ENCODE data around the gene POU2AF2. TPM values are rescaled to one million over a fixed set of nuclear protein-coding genes. Genes with fewer than 3 reads are reported as not detected.
"Not testable (repeated sequence)": the region's sequence is repeated elsewhere in the genome, so short reads cannot be mapped to it uniquely, and the experiment has no call there.

POU2AF2 gene
- total RNA-seq, 1 donor = not detected

GRCh38 chr11:111230122-111230465 is 15.4 kb upstream of the POU2AF2 start:
- peaks cover 13% of the 10 kb centered on the region for H3K4me1 ChIP-seq (ENCODE audit: insufficient read depth, low read length)
- no peaks in the 10 kb centered on the region for H3K9me3 ChIP-seq (ENCODE audit: low read depth, low read length)
- H3K4me3 ChIP-seq (ENCODE audit: low read length) = no peak overlapping the region
- H3K27me3 ChIP-seq (ENCODE audit: insufficient read depth, low read length) = peaks cover 2% of the 10 kb centered on the region

DNA sequence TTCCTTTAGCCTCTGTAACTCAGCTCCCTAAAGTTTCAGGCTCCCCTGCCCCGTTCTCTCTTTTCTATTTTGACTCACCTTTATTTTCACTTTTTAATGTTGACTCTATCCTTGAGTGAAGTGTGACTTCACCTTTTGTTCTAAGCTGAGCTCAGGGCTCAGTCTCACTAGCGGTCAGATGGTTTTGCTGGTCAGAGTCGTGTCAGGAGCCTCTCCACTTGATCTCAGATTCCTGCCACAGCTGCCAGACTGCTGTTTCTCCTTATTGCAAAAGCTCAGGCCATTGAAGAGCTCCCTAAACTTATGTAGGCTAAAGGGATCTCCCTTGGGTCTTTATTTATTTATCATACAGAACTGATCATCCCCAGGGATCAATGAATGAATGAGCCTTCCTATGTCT is 13.7 kb upstream of the POU2AF2 start:
- no peak overlapping the region for H3K4me3 ChIP-seq (ENCODE audit: low read length)
- no peaks in the 10 kb centered on the region for H3K27me3 ChIP-seq (ENCODE audit: insufficient read depth, low read length)
- peaks cover 13% of the 10 kb centered on the region for H3K4me1 ChIP-seq (ENCODE audit: insufficient read depth, low read length)
- no peaks in the 10 kb centered on the region for H3K9me3 ChIP-seq (ENCODE audit: low read depth, low read length)

- Histone ChIP-seq H3K9me3 (ENCODE audit: low read depth, low read length) (no peaks in the 10 kb centered on the region), H3K4me1 (ENCODE audit: insufficient read depth, low read length) (no peaks in the 10 kb centered on the region), H3K27me3 (ENCODE audit: insufficient read depth, low read length) (no peaks in the 10 kb centered on the region), H3K4me3 (ENCODE audit: low read length) (no peak overlapping the region)
Measured at GRCh38 chr11:111236383-111236782, 9.1 kb upstream of the POU2AF2 start.

- no peak overlapping the region for H3K4me3 ChIP-seq (ENCODE audit: low read length)
- no peaks in the 10 kb centered on the region for H3K9me3 ChIP-seq (ENCODE audit: low read depth, low read length)
- no peaks in the 10 kb centered on the region for H3K27me3 ChIP-seq (ENCODE audit: insufficient read depth, low read length)
- no peaks in the 10 kb centered on the region for H3K4me1 ChIP-seq (ENCODE audit: insufficient read depth, low read length)
Measured at GRCh38 chr11:111237926-111238325, 7.6 kb upstream of the POU2AF2 start.

DNA sequence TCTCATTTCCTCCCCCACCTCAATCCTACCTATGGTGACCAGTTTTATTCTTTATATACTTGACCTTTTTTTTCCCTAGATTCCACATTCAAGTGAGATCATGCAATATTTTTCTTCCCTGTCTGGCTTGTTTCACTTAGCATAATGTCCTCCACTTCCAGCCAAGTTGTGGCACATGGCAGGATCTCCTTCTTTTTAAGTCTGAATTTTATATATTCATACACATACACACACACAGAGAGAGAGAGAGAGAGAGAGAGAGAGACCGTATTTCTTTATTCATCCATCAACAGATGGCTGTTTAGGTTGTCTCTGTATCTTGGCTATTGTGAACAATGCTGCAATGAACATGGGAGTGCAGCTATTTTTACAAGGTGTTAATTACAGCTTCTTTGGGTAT is 1.4 kb downstream of the POU2AF2 start:
- Histone ChIP-seq H3K4me3 (ENCODE audit: low read length) (no peak overlapping the region), H3K9me3 (ENCODE audit: low read depth, low read length) (no peaks in the 10 kb centered on the region), H3K4me1 (ENCODE audit: insufficient read depth, low read length) (no peaks in the 10 kb centered on the region), H3K27me3 (ENCODE audit: insufficient read depth, low read length) (peaks cover 12% of the 10 kb centered on the region)

GRCh38 chr11:111250936-111251335 is 5.4 kb downstream of the POU2AF2 start:
- peaks cover 8% of the 10 kb centered on the region for H3K27me3 ChIP-seq (ENCODE audit: insufficient read depth, low read length)
- H3K4me1 ChIP-seq (ENCODE audit: insufficient read depth, low read length) = no peaks in the 10 kb centered on the region
- H3K4me3 ChIP-seq (ENCODE audit: low read length) = no peak overlapping the region
- H3K9me3 ChIP-seq (ENCODE audit: low read depth, low read length) = no peaks in the 10 kb centered on the region

GRCh38 chr11:111253131-111253530 is 7.6 kb downstream of the POU2AF2 start:
- H3K4me3 ChIP-seq (ENCODE audit: low read length) = no peak overlapping the region
- no peaks in the 10 kb centered on the region for H3K9me3 ChIP-seq (ENCODE audit: low read depth, low read length)
- H3K4me1 ChIP-seq (ENCODE audit: insufficient read depth, low read length) = no peaks in the 10 kb centered on the region

GRCh38 chr11:111253630-111254029 is 8.1 kb downstream of the POU2AF2 start:
- H3K4me1 ChIP-seq (ENCODE audit: insufficient read depth, low read length) = no peaks in the 10 kb centered on the region
- H3K4me3 ChIP-seq (ENCODE audit: low read length) = no peak overlapping the region
- H3K9me3 ChIP-seq (ENCODE audit: low read depth, low read length) = no peaks in the 10 kb centered on the region
- no peaks in the 10 kb centered on the region for H3K27me3 ChIP-seq (ENCODE audit: insufficient read depth, low read length)

More at GRCh38 chr11:111253131-111253530, 7.6 kb downstream of the POU2AF2 start:
- H3K27me3 ChIP-seq (ENCODE audit: insufficient read depth, low read length) = peaks cover 1% of the 10 kb centered on the region

GRCh38 chr11:111258046-111258445 is 12.5 kb downstream of the POU2AF2 start:
- H3K4me3 ChIP-seq (ENCODE audit: low read length) = no peak overlapping the region
- H3K4me1 ChIP-seq (ENCODE audit: insufficient read depth, low read length) = no peaks in the 10 kb centered on the region
- no peaks in the 10 kb centered on the region for H3K9me3 ChIP-seq (ENCODE audit: low read depth, low read length)
- H3K27me3 ChIP-seq (ENCODE audit: insufficient read depth, low read length) = peaks cover 5% of the 10 kb centered on the region

GRCh38 chr11:111259896-111260295 is 14.4 kb downstream of the POU2AF2 start:
- Histone ChIP-seq H3K27me3 (ENCODE audit: insufficient read depth, low read length) (peaks cover 5% of the 10 kb centered on the region), H3K4me3 (ENCODE audit: low read length) (no peak overlapping the region), H3K9me3 (ENCODE audit: low read depth, low read length) (no peaks in the 10 kb centered on the region), H3K4me1 (ENCODE audit: insufficient read depth, low read length) (no peaks in the 10 kb centered on the region)

DNA sequence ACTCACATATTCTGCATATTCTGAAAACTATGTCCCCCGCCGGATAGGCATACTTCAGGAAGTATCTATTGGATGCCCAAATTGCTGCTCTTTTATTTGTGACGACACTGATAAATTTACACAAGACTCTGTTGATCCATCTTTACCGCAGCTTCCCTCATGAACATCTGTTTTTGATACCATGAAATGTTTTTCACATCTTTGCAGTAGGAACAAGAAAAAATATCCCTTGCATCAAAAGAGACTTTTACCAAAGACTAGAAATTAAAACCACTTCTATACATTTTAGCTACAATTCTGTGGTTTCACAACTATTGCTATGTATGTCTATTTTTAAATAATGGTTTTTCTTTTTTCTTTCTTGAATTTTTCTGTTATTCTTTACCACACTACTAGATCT is 15.3 kb downstream of the POU2AF2 start:
- H3K4me1 ChIP-seq (ENCODE audit: insufficient read depth, low read length) = no peaks in the 10 kb centered on the region
- H3K27me3 ChIP-seq (ENCODE audit: insufficient read depth, low read length) = peaks cover 5% of the 10 kb centered on the region
- H3K9me3 ChIP-seq (ENCODE audit: low read depth, low read length) = no peaks in the 10 kb centered on the region
- H3K4me3 ChIP-seq (ENCODE audit: low read length) = no peak overlapping the region

GRCh38 chr11:111264646-111265045 is 19.1 kb downstream of the POU2AF2 start:
- Histone ChIP-seq H3K27me3 (ENCODE audit: insufficient read depth, low read length) (peaks cover 5% of the 10 kb centered on the region), H3K4me1 (ENCODE audit: insufficient read depth, low read length) (no peaks in the 10 kb centered on the region), H3K4me3 (ENCODE audit: low read length) (no peak overlapping the region), H3K9me3 (ENCODE audit: low read depth, low read length) (no peaks in the 10 kb centered on the region)

DNA sequence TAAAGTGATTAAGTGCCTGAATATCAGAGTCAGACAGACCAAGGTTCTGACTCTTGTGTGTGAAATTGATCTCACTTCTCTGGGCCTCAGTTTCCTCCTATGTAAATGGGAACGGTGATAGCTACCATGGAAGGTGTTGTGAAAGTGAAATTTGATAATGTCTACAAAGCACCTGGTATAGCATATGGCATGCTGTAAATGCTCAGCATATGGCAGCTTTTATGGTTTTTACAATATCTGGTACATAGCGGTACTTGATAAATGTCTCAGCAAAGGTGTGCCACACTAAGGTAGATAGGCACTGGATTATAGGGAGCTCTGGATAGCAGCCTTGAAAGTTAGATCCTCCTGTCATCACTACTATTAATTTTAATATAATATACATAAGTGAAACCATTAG is 19.9 kb downstream of the POU2AF2 start:
- no peaks in the 10 kb centered on the region for H3K9me3 ChIP-seq (ENCODE audit: low read depth, low read length)
- peaks cover 5% of the 10 kb centered on the region for H3K27me3 ChIP-seq (ENCODE audit: insufficient read depth, low read length)
- H3K4me1 ChIP-seq (ENCODE audit: insufficient read depth, low read length) = no peaks in the 10 kb centered on the region
- H3K4me3 ChIP-seq (ENCODE audit: low read length) = no peak overlapping the region

GRCh38 chr11:111268303-111268702 is 22.8 kb downstream of the POU2AF2 start:
- H3K4me1 ChIP-seq (ENCODE audit: insufficient read depth, low read length); H3K4me3 ChIP-seq (ENCODE audit: low read length); H3K27me3 ChIP-seq (ENCODE audit: insufficient read depth, low read length); H3K9me3 ChIP-seq (ENCODE audit: low read depth, low read length): not testable (repeated sequence)

GRCh38 chr11:111269146-111269868 is 23.8 kb downstream of the POU2AF2 start:
- Histone ChIP-seq H3K4me3 (ENCODE audit: low read length) (no peak overlapping the region), H3K4me1 (ENCODE audit: insufficient read depth, low read length) (no peaks in the 10 kb centered on the region)

DNA sequence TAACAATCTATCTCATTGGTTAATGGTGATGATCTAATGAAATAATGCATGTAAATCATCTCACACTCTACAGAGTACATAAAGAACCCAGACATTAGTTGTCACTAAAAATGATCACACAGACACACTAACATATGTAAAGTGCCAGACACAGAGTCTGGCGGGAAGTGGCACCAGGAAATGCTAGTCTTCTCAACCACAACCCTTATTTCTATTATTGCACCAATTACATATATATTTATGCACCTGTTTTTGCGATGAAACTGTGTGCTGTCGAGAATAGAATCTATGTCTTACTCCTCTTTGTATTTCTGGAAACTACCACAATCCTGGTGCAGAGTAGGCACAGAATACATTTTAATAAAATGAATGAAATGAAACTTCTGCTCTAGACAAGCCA is 26.9 kb downstream of the POU2AF2 start:
- Histone ChIP-seq H3K27me3 (ENCODE audit: insufficient read depth, low read length) (no peaks in the 10 kb centered on the region), H3K4me3 (ENCODE audit: low read length) (no peak overlapping the region), H3K4me1 (ENCODE audit: insufficient read depth, low read length) (no peaks in the 10 kb centered on the region), H3K9me3 (ENCODE audit: low read depth, low read length) (no peaks in the 10 kb centered on the region)

More at GRCh38 chr11:111269146-111269868, 23.8 kb downstream of the POU2AF2 start:
- Histone ChIP-seq H3K9me3 (ENCODE audit: low read depth, low read length) (no peaks in the 10 kb centered on the region), H3K27me3 (ENCODE audit: insufficient read depth, low read length) (no peaks in the 10 kb centered on the region)

All from mononuclear cell (primary cell).